Keratinocyte (primary cell): ENCODE measurements around the gene GFOD1.

Experiments used
- EZH2 ChIP-seq: IDR thresholded peaks from one replicate; pipeline ENCODE4 v1.6.1; 2012; ENCODE audit warnings: inconsistent platforms, mild to moderate bottlenecking, low read length, moderate library complexity
- TF ChIP-seq, protein P1 (sequence below), 3 experiments: IDR thresholded peaks in 1 of 3; conservative IDR thresholded peaks in 1 of 3; optimal IDR thresholded peaks in 1 of 3; 2 replicates in 2 of 3; 3 replicates in 1 of 3; pipeline versions ENCODE3 to v1.5.1; 2011; ENCODE audit warnings: low read length in 3 of 3, mild to moderate bottlenecking in 3 of 3, moderate library complexity in 2 of 3, control low read depth in 1 of 3, inconsistent platforms in 1 of 3; ENCODE audit not compliant: insufficient read depth in 2 of 3; ENCODE audit errors: extremely low read depth in 1 of 3

GRCh38 chr6:13431861-13432465 is 55.4 kb downstream of the GFOD1 start:
- TF ChIP-seq, protein P1, sequence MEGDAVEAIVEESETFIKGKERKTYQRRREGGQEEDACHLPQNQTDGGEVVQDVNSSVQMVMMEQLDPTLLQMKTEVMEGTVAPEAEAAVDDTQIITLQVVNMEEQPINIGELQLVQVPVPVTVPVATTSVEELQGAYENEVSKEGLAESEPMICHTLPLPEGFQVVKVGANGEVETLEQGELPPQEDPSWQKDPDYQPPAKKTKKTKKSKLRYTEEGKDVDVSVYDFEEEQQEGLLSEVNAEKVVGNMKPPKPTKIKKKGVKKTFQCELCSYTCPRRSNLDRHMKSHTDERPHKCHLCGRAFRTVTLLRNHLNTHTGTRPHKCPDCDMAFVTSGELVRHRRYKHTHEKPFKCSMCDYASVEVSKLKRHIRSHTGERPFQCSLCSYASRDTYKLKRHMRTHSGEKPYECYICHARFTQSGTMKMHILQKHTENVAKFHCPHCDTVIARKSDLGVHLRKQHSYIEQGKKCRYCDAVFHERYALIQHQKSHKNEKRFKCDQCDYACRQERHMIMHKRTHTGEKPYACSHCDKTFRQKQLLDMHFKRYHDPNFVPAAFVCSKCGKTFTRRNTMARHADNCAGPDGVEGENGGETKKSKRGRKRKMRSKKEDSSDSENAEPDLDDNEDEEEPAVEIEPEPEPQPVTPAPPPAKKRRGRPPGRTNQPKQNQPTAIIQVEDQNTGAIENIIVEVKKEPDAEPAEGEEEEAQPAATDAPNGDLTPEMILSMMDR (optimal IDR thresholded peaks at IDR 0.05 in 1 of 3, IDR thresholded peaks at IDR 0.05 in 1 of 3, conservative IDR thresholded peaks at IDR 0.05 in 1 of 3; ENCODE audit: extremely low read depth in 1 of 3, insufficient read depth in 2 of 3, low read length in 3 of 3) = no peak
- no peak for TF ChIP-seq EZH2
